NCI-H2171 treated with DMSO at 0.1 percent for 48 hours (cell line): ENCODE measurements around the gene PCSK6.

Experiments used
- DNase-seq: peaks from one replicate; lab custom pipeline; 2025; lab: John Stamatoyannopoulos, UW

The PCSK6 gene

DNA sequence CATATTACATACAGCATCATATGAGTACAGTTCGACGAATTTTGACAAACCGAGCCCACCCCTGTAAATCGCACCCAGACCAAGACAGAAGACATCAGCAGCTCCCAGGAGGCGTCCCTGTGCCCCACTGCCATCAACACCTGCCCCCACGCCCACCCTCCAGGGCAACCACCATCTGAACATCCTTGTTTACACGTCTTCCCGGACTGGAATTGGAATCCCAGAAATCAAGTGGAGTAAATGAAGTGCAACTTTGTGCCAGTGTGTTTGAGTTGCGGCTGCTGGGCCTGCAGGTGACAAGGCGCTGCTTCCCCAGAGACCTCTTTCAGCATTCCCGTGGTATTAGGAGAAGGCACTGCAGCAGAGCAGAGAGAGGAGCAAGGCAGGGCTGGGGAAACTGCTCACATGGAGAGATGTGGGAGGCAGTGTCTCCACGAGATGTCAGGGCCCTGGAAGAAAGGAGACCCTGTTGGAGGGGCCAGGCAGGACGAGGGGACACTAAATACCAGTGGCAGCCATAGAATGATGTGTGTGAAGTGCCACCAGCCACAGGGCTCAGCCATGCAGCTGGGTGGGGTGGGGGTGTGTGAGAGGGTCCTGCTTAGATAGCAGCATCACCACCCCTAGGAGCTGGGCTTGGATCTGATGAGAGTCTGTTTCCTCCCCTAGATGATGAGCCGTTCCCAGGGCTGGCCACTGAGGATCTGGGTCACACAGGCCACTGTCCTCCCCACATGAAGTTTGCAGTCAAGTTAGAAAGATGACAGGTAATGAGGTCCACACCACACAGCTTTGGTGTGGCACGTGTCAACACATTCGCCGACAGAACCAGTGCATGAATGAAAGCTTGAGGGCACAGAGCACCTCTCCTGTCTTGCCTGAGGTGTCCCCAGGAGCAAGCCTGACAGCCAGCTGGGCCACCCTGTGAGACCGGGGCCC lies 33.4 kb upstream of the PCSK6 start:
- DNase-seq: no peak

DNA sequence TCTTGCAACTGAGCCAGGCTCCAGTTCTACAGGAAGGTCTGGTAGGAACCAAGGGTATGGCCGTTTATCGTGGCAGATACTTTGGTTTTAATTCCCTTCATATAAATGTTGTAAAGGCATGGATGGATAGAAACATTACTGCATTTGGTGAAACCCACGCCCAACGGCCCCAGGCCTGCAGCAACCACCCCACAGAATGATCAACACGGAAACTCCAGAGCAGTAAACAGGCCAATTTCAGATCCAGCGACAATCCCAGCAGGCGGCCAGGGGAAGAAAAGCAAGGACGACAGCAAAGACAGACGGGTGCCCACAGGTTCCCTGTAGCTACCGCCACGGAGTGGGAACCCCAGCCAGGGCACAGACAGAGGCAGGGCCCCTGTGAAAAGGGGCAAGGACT lies 32.6 kb upstream of the PCSK6 start:
- no peak for DNase-seq

DNA sequence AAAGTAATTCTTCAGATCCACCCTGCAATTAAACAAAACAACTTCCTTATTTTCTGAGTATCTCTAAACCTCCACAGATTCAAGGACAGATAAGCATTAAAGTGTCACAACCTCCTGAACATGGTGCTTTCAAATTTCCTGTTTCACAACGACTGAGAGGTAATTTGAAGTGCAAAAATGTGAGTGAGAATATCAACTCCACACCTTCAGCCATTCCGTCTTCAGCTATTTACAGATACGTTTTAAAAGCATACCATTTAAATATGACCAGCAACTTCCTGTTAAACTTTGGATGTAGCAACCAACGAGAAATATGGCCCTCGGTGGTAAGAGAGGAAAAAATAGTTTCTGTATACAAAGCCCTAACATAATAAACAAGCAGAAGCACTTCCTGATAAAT lies 32.1 kb upstream of the PCSK6 start:
- no peak for DNase-seq

DNA sequence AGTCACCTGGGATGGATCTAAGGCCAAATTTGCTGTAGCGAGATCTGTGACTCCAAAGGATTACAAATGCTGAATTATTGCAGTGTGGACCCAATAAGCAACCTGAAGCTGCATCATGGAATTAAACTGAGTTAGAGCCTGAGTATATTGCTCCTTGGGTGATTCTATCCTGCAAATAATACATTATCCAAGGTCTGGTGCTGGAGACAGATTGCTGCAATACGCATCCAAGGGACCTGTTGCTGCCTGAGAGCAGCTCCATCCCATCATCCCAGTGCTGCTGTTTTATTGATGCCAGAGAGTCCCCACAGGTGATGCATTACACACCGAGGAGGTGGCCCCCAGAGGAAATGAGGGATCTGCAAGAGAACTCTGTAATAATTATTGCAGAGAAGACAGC lies 31.6 kb upstream of the PCSK6 start:
- no peak for DNase-seq

DNA sequence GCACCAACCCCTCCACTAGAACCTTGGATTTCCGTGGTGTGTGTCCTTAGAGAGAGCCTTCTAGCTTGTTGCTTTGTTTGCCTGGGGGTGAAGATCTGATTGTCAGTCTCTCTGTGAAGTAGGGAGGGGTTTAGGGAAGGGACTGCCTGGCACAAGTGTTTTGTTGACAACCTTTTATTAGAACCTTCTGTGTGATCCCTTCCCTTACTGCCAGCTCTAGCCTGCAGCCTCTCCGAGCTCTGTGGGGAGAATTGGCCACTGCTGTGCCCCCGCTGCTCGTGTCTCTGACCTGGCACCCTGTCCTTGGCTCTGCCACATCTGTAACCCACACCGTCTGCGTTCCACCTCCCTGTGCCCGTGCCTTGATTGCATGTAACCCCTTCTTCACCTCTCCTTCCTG lies 30.9 kb upstream of the PCSK6 start:
- DNase-seq: no peak

DNA sequence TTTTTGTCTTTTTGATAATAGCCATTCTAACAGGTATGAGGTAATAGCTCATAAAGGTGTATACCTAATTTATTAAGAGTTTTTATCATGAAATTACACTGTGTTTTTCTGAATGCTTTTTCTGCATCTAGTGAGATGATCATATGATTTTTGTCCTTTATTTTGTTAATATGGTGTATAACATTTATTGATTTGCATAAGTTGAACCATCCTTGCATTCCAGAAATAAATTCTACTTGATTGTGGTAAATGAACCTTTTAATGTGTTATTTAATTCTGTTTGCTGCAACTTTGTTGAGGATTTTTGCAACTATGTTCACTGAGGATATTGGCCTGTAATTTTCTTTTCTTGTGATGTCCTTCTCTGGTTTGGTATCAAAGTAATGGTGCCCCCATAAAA lies 28.0 kb upstream of the PCSK6 start:
- DNase-seq: no peak

DNA sequence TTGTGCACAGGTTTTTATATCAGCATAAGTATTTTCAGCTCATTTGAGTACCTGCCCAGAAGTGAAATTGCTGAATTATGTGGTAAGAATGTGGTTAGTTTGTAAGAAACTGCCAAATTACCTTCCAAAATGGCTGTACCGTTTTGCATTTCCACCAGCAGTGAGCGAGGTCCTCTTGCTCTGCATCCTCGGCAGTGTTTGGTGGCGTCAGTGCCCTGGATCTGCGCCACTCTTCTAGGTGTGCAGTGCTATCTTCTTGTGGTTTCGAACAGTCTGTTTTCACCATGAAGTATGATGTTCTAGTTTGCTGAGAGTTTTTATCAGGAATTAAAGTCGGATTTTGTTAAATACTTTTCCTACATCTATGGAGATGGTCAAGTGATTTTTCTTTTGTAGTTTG lies 24.8 kb upstream of the PCSK6 start:
- DNase-seq: no peak

DNA sequence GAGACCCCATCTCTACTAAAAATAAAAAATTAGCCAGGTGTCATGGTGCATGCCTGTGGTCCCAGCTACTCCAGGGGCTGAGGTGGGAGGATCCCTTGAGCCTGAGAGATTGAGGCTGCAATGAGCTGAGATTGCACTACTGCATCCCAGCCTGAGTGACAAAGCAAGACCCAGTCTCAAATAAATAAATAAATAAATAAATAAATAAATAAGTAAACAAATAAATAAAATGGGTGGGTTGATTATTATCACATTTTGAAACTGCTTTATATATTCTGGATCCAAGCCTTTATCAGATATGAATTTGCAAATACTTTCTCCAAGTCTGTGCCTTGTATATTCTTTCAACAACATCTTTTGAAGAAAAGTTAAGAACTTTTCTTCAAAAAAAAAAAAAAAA lies 22.2 kb upstream of the PCSK6 start:
- no peak for DNase-seq

DNA sequence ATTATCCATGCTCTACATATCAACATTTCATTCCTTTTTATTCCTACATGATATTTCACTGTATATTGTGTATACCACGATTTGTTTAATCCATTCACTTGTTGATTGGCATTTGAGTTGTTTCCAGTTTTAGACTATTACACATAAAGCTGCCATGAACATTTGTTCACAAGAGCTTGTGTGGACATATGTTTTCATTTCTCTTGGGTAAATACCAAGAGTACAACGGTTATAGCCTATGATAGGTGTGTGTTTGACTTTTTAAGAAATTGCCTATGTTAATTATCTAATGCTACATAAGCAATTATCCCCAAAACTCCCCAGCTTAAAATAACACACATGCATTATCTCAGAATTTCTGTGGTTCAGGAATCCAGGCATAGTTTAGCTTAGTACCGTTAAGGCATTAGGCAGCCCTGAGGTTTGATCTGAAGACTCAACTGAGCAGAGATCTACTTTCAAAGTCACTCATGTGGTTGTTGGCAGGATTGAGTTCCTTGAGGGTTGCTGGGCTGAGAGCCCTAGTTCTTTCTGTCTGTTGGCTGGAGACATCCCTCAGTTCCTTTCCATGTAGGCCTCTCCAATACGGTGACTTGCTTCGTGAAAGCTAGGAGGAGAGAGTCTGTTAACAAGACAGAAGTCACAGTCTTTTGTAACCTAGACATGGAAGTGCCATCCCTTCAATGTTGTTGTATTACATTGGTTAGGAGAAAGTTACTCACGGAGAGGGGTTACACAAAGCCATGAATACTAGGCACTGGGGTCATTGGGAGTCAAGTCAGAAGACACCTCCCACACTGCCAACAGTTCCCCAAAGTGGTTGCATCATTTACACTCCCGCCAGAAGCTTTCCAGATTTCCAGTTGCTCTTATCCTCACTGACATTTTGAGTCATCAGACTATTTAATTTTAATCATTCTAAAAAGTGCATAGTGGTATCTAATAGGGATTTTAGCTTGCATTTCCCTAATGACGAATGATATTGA lies 21.0 kb upstream of the PCSK6 start:
- DNase-seq: no peak

DNA sequence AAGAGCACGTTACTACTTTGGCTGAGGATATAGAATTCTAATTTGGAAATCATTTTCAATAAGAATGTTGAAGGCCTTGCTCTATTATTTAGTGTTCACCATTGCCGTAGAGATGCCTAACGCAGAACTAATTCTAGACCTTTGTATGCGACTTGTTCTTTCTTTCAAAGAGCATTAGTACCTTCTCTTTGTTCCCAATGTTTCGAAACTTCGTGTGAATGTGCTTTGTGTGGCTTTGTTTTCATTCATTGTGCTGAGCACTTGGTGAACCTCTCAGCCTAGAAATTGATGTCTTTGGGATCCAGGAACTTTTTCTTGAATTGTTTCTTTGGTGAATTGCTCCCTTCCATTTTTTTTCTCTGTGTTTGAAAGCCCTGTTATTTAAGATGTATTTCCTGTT lies 19.8 kb upstream of the PCSK6 start:
- DNase-seq: no peak

DNA sequence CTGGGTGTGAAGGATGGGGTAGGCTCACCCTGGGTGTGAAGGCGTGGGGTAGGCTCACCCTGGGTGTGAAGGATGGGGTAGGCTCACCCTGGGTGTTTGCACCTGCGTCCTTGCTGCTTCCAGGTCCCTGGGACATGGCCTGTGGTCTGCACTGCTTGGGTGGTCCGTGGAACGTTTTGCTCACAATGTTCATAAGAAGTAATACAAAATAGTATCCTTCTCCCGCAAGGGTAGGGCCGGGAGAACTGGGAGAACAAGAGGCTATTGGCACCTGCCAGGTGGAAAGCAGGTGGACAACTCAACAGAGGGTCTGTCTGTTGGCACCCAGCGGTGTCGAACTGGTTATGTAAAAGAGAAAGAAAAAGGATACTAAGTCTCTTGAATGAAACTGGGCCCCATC lies 17.0 kb upstream of the PCSK6 start:
- DNase-seq: no peak

DNA sequence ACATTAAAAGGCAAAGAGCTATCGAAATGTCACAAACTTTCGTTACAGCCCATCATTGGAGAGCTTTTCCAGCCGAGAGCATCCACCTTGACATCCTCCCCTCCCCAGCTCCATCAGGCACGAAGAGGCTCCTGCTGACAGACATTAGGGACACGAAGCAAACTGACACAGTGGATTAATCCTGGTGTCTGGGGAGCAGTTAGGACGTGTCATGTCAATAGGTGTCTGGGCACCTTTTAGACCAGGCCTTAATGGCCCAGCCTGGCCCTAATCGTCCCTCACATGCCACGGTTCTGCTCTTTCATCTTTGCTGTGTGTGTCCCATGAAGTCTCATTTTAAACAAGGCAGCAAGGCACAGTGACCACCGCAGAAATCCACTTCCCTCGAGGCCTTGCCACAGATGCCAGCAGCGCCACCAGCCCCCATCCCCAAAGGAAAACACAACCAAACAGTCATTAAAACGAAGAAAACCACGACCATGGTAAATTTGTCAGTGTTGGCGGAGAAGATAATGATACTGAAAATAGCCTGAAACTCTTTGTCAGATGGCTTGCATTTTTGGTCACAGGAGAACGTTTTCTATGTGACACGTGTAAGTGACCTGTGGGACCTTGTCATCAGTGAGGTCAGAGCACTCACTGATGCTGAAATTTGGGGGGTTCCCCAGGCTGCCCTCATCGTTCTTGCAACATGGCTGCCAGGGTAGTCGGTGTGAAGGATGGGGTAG lies 16.3 kb upstream of the PCSK6 start:
- no peak for DNase-seq

DNA sequence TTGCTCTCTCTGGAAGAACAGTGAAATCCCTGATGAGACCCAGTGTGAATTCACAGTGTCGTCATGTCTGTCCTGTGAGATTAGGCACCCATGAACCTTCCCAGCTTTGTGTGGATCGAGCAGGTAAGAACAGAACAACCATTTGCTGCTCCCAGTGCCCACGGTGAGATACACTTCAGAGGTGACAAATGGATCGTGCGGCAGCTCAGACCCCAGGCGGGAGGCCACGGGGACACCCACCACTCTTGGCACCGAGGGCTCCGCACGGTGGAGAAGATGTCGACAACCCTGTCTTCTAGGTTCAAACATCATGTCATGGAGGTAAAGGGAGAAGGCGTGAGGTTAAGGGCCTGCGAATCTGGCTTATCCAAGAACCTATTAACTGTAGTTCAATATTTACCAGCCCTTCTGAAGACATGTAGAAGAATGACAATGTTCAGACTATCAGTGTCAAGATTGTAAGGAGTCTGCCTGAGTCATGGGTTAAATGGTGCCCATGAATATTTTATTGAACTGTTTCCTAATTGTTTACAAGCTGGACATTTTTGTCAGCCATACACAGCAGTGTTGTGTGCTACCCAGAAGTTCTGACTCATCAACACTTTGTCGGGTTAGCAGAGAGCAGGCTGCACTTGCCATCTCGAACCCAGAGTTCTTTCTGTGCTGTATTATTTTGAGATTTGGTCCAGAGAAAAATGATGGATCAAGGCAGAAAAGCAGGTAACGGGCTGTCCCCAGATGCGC lies 15.5 kb upstream of the PCSK6 start:
- no peak for DNase-seq

DNA sequence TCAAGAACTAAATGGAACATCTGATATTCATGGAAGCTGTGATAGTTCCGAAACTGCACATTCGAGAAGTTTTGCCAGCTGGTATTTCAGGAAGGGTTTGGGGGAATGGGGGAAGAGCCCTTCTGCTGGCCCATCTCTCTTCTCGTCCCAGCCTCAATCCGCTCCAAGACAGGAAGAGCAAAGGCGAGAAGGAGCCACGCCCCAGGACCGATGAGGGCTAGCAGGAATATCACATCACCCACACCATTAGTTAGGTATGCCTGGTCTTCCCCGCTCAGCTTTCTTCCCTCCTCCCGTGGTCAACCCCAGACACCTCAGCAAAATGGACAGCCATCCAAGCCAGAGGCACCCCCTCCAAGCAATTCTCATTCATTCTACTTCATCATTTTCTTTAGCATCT lies 14.9 kb upstream of the PCSK6 start:
- DNase-seq: no peak

DNA sequence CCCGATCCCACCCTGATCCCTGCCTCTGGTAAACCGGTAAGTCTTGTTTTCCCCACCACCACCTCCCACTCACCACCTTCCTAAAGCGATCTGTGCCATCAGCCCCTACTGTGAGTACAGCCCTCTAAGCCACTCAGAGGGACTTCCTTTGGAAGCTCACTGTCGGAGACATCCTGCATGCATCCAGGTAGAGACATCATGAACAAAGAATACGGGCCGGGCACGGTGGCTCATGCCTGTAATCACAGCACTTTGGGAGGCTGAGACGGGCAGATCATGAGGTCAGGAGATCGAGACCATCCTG lies 13.7 kb upstream of the PCSK6 start:
- no peak for DNase-seq

DNA sequence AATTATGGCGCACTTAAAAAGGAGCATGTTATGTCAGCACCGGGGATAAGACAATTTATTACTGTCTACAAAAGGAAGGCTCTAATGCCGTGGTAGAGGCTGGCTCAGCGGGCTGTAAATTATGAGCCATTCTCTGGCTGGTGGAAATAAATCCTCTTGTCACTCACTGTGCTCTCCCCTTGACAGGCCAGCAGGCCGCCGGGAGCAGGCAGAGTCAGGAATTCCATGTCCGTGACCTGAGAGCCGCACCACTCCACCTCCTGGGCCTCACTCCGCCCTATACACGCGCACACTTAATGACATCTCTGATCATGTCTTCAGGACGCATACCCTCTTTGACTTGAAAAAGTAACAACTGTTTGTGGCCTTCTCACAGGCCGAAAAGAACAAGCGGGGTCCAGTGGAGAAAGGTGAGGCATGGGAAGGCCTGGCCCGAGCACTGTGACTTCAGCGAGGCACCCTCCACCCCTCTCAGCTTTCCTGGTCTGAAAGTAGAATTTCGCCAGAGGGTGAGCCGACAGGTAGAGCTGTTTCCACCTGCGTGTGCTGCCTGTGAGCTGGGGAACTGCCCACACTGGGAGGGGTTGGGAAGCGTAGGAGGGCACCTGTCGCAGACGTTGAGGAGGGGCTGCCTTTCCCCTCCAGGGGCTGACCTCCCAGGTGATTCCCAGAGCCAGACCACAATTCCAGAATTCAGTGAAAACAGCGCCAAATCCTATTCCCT lies 13.2 kb upstream of the PCSK6 start:
- DNase-seq: no peak

DNA sequence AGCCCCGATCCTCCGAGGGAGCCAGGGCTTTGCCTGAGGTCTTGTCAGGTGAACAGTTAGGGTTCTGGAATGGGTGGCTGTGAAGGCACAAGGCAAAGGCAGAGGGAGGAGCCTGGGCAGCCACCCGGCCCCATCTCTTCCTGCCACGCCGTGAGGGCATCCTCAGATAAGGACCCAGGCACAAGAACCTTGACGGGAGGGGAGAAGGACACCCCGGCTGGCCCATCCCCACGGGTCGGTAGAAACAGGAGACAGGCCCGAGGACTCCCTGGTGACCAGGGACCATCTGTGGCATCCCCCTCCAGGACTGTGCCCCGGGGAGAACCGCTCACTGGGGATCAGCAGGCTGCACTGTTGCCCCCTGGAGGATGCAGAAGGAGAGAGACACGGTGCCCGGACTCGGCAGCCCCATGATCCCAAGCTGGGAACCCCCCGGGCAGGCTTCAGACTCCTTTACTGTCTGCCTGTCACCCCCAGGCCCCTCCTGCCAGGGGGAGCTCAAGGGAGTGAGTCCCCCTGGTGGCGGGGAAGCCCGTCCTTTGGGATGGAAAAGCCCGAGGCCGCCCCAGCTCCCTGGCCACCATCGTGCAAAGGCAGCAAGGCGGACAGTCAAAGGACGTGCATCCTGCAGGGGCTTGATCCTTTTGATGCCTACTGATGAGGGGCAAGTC lies 12.3 kb upstream of the PCSK6 start:
- DNase-seq: peak; percentile 38

DNA sequence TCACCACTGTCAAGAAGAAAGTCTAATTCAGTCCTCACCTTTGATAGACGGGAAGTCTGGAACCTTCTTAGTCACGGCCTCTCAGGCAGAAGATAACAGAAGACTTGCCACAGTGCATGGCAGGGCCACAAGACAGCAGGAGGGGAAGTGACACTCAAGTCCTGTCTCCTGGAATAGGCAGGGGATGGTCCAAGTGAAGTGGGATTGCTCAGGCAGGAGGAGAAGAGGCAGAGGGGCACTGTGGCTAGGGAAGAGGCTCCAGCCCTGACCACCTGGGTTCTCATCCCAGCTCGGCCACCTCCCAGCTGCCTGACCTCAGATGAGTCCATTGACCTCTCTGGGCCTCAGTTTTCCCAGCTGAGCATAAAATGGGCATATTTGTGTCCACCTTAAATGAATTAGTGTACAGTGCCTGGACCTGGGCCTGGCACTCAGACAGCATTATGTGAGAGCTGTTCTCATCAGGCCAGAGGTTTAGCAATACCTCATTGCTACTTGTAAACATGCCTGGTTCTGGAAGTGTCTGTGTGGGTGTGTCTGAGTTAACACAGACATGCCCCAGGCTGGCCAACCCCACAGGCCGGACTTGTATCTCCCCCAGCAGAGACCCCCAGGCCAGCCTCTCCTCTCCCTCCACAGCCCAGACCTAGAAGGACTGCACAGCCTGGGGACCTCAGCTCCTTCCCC lies 11.5 kb upstream of the PCSK6 start:
- DNase-seq: no peak

DNA sequence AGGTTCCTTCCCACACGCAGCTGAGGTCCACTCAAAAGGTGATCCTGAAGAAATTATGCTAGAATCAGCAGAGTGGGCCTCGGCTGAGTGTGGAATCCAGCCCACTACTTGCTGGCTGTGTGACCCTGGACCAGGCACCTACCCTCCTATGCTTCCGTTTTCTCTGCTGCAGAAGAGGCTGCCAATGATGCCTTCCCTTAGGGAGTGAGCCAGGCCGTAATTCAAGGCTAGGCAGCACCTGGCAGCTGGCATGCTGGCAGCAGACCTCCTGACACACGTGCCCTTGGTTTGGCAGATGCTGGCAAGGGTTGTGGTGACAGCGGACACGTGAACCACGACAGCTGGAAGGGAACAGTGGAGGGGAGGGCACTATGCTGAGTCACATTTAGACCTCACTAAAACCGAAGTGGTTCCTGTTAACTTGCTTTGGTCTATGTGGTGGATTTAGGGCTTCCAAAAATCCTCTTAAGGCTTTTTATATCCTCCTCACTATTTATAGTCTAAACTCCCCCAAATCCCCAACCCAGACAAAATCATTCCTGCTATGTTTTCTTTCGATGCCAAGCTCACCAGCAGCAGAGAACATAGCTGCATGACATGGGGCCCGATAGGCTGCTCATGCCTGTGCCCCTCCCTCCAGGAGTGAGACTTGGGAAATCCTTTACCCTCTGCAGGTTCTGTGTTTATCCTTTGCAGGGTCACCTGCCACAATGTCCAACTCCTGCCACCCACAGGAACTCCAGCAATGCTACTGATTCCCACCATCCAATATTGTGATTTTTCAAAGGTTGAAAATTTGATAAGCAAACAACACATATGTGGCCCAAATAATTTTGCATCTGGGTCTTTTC lies 10.6 kb upstream of the PCSK6 start:
- DNase-seq: peak; percentile 94
